ENCODE results near the gene DYNLT2. TPM values are rescaled to one million over a fixed set of nuclear protein-coding genes. Genes with fewer than 3 reads are reported as not detected.

DYNLT2 gene
- total RNA-seq, 1 experiment from 2014 or later = 2.1 TPM

DNA sequence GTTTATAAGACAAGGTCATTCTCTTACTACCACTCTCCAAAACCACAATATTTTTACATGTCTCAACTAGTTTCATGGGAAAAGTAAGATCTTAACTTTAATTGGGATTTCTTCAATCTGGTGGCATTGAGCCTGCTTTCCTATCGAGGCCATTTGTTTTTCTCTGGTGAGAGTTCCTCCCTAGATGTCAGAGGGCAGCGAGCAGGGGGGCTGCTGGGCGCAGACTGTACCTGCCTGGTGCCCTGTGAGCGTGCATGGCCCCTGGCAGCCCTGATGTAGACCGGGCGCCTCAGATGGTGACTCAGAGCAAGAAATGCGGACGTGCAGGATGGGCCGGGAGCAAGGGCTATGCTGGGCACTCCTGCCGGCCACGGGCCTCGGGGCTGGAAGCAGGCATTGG, 27.3 kb upstream of the DYNLT2 start:
- Histone ChIP-seq H3K4me1 (ENCODE audit: control insufficient read depth, insufficient read depth, low read length) (no peaks in the 10 kb centered on the region), H3K4me3 (ENCODE audit: low read depth in 2 of 2, low read length in 2 of 2) (no peak overlapping the region), H3K27me3 (ENCODE audit: control insufficient read depth, insufficient read depth, low read length) (no peaks in the 10 kb centered on the region), H3K9me3 (ENCODE audit: control insufficient read depth, insufficient read depth, low read depth, low read length) (no peaks in the 10 kb centered on the region), H3K27ac (ENCODE audit: low read length) (no peak overlapping the region), H3K36me3 (ENCODE audit: control insufficient read depth, insufficient read depth, low read length) (0 out of 2 replicates have a peak, but pooled peaks cover 2% of the 10 kb centered on the region)
- in situ Hi-C loops (cut with HindIII; ENCODE audit: low pct_unique_long_range_greater_than_20kb, low sequenced_read_pairs) (no loop called here), intact Hi-C loops (cut with micrococcal nuclease; ENCODE audit: unreplicated experiment) (no loop called here)
- CTCF ChIA-PET = no interaction called here
- no peak for ATAC-seq
- BruUV-seq (replicated peaks) = no TSS peak
- TF ChIP-seq SIN3A (IDR thresholded peaks at IDR 0.05; ENCODE audit: borderline replicate concordance, insufficient read depth, low read depth, low read length) (no peak), TCF7L2 (IDR thresholded peaks at IDR 0.05; ENCODE audit: low read depth, low read length) (no peak), POLR2AphosphoS5 (IDR thresholded peaks at IDR 0.05; ENCODE audit: low read depth, low read length) (no peak)
- TF ChIP-seq, protein P1, sequence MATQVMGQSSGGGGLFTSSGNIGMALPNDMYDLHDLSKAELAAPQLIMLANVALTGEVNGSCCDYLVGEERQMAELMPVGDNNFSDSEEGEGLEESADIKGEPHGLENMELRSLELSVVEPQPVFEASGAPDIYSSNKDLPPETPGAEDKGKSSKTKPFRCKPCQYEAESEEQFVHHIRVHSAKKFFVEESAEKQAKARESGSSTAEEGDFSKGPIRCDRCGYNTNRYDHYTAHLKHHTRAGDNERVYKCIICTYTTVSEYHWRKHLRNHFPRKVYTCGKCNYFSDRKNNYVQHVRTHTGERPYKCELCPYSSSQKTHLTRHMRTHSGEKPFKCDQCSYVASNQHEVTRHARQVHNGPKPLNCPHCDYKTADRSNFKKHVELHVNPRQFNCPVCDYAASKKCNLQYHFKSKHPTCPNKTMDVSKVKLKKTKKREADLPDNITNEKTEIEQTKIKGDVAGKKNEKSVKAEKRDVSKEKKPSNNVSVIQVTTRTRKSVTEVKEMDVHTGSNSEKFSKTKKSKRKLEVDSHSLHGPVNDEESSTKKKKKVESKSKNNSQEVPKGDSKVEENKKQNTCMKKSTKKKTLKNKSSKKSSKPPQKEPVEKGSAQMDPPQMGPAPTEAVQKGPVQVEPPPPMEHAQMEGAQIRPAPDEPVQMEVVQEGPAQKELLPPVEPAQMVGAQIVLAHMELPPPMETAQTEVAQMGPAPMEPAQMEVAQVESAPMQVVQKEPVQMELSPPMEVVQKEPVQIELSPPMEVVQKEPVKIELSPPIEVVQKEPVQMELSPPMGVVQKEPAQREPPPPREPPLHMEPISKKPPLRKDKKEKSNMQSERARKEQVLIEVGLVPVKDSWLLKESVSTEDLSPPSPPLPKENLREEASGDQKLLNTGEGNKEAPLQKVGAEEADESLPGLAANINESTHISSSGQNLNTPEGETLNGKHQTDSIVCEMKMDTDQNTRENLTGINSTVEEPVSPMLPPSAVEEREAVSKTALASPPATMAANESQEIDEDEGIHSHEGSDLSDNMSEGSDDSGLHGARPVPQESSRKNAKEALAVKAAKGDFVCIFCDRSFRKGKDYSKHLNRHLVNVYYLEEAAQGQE (IDR thresholded peaks at IDR 0.05; ENCODE audit: insufficient read depth in 1 of 2, low read depth in 2 of 2, low read length in 1 of 2) = no peak
- TF ChIP-seq, protein P2, sequence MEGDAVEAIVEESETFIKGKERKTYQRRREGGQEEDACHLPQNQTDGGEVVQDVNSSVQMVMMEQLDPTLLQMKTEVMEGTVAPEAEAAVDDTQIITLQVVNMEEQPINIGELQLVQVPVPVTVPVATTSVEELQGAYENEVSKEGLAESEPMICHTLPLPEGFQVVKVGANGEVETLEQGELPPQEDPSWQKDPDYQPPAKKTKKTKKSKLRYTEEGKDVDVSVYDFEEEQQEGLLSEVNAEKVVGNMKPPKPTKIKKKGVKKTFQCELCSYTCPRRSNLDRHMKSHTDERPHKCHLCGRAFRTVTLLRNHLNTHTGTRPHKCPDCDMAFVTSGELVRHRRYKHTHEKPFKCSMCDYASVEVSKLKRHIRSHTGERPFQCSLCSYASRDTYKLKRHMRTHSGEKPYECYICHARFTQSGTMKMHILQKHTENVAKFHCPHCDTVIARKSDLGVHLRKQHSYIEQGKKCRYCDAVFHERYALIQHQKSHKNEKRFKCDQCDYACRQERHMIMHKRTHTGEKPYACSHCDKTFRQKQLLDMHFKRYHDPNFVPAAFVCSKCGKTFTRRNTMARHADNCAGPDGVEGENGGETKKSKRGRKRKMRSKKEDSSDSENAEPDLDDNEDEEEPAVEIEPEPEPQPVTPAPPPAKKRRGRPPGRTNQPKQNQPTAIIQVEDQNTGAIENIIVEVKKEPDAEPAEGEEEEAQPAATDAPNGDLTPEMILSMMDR (IDR thresholded peaks at IDR 0.05) = no peak
- POLR2A ChIA-PET = no interaction called here
- DNase-seq (ENCODE audit: low read depth, low spot score) = no peak

DNA sequence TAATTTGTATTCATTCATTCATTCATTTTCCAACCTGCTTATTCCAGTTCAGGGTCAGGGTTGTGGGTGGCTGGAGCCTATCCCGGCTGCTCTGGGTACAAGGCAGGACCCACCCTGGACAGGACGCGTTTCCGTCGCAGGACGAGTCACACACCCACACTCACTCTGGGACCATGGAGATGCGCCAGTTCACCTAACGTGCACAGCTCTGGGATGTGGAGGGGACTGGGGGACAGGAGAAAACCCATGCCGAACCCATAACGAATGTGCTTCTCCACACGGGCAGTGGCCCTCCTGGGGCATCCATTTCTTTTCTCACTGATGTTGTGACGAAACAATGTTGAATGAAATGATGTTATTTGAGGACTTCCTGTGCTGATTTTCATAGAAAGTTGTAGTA, 26.5 kb upstream of the DYNLT2 start:
- Histone ChIP-seq H3K36me3 (ENCODE audit: control insufficient read depth, insufficient read depth, low read length) (0 out of 2 replicates have a peak, but pooled peaks cover 2% of the 10 kb centered on the region), H3K9me3 (ENCODE audit: control insufficient read depth, insufficient read depth, low read depth, low read length) (no peaks in the 10 kb centered on the region), H3K27me3 (ENCODE audit: control insufficient read depth, insufficient read depth, low read length) (no peaks in the 10 kb centered on the region), H3K27ac (ENCODE audit: low read length) (no peak overlapping the region), H3K4me1 (ENCODE audit: control insufficient read depth, insufficient read depth, low read length) (no peaks in the 10 kb centered on the region), H3K4me3 (ENCODE audit: low read depth in 2 of 2, low read length in 2 of 2) (no peak overlapping the region)
- TF ChIP-seq TCF7L2 (IDR thresholded peaks at IDR 0.05; ENCODE audit: low read depth, low read length) (no peak), POLR2AphosphoS5 (IDR thresholded peaks at IDR 0.05; ENCODE audit: low read depth, low read length) (no peak), SIN3A (IDR thresholded peaks at IDR 0.05; ENCODE audit: borderline replicate concordance, insufficient read depth, low read depth, low read length) (no peak)
- TF ChIP-seq, protein P1 (IDR thresholded peaks at IDR 0.05; ENCODE audit: insufficient read depth in 1 of 2, low read depth in 2 of 2, low read length in 1 of 2) = no peak
- TF ChIP-seq, protein P2 (IDR thresholded peaks at IDR 0.05) = no peak
- no TSS peak for BruUV-seq (replicated peaks)
- ChIA-PET POLR2A (no interaction called here), CTCF (no interaction called here)
- DNase-seq (ENCODE audit: low read depth, low spot score) (no peak), ATAC-seq (no peak)
- intact Hi-C loops (cut with micrococcal nuclease; ENCODE audit: unreplicated experiment) (no loop called here), in situ Hi-C loops (cut with HindIII; ENCODE audit: low pct_unique_long_range_greater_than_20kb, low sequenced_read_pairs) (no loop called here)

Measured in Panc1 (cell line).